Upper lobe of left lung (tissue), 6 donors: ENCODE results near the gene MTM1. TPM values are rescaled to one million over a fixed set of nuclear protein-coding genes. Genes with fewer than 3 reads are reported as not detected.

Experiments
- ATAC-seq, 2 donors: fragments of 200-7000 bp; cut with Tn5 transposase; one replicate each; pipeline ENCODE4 v1.9.1; 2022; ENCODE audit warnings: mild to moderate bottlenecking in 2 of 2, moderate library complexity in 2 of 2; ENCODE audit not compliant: low FRiP score in 2 of 2
- DNase-seq, 2 donors: peaks; one replicate each; pipeline ENCODE4 v3.0.0-alpha.2; 2019 to 2020
- H3K27ac ChIP-seq, 4 donors: fragments of 200-600 bp; sonication (generic); one replicate each; pipeline ENCODE4 v1.5.1; 2016 to 2019
- H3K27me3 ChIP-seq, 4 donors: fragments of 200-600 bp; sonication (generic); one replicate each; pipeline ENCODE4 v1.5.1; 2017 to 2019
- H3K36me3 ChIP-seq, 4 donors: fragments of 200-600 bp; sonication (generic); one replicate each; pipeline ENCODE4 v1.5.1; 2016 to 2019
- H3K4me1 ChIP-seq, 4 donors: fragments of 200-600 bp; sonication (generic); one replicate each; pipeline ENCODE4 v1.5.1; 2018 to 2019
- H3K4me3 ChIP-seq, 4 donors: fragments of 200-600 bp; sonication (generic); one replicate each; pipeline ENCODE4 v1.5.1; 2017 to 2019; ENCODE audit warnings: mild to moderate bottlenecking in 2 of 4, moderate library complexity in 1 of 4
- H3K9me3 ChIP-seq, 4 donors: fragments of 200-600 bp; sonication (generic); one replicate each; pipeline ENCODE4 v1.5.1; 2018 to 2019
- EP300 ChIP-seq, 4 donors: sonication (generic); formaldehyde crosslinking; IDR thresholded peaks; one replicate each; pipeline ENCODE4 v1.5.1; 2017; ENCODE audit warnings: antibody characterized with exemption in 4 of 4, control low read depth in 2 of 4
- POLR2A ChIP-seq, 4 donors: fragments of 450-650 bp; IDR thresholded peaks; one replicate each; pipeline ENCODE4 v1.5.1; 2016 to 2017; ENCODE audit warnings: antibody characterized with exemption in 4 of 4, mild to moderate bottlenecking in 2 of 4
- POLR2AphosphoS5 ChIP-seq, 2 donors: sonication (generic); formaldehyde crosslinking; IDR thresholded peaks; one replicate each; pipeline ENCODE4 v1.5.1; 2017; ENCODE audit warnings: antibody characterized with exemption in 2 of 2
- WGBS, 2 donors: methylation state at CpG; one replicate each; pipeline ENCODE4 v1.1.5; 2017 to 2018; 5-methylcytosine and 5-hydroxymethylcytosine counted together
- total RNA-seq, 6 donors: library from RNA; depleted of rRNA in 4 of 6; stranded (reverse); fragments of >200 nt in 4 of 6; gene quantifications; one replicate each; pipeline versions ENCODE4 v1.1.0 to v1.2.1, GENCODE V29; 2016 to 2021
- TF ChIP-seq, protein P1 (sequence below), 6 experiments: fragments of 450-650 bp in 4 of 6; fragments of 200-600 bp in 2 of 6; sonication (generic) in 2 of 6; IDR thresholded peaks; one replicate each; pipeline ENCODE4 v1.5.1; 2016 to 2019; ENCODE audit warnings: antibody characterized with exemption in 6 of 6
- donor health status: DM: no; HTN: no; CAD: no; lungs with moderate emphysema.
- donor health status: DM: no; HTN: yes; CAD: no; lungs with severe emphysema.

Gene MTM1
- total RNA-seq, 6 donors from 2014 or later, result 5.1 to 30.6 (median 20.6) TPM

DNA sequence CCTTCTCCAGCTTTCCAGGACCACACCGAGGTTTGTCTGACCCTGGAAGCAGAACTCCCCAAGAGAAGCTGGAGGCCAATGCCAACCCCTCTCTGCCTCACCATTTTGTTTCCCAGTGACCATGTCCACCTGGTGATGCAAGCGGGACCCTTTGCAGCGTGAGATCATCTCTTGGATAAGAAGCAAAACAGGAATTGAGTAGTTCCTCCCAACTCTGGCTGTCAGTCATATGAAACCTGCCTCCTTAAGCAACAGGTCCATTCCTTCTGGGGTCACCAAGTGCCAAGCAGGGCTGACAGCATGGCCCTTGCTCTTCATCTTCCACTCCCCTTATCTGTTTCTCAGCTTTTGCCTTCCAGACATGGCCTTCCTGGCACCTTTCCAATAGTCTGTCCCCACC lies 41.3 kb upstream of the MTM1 start:
- no peaks in the 10 kb centered on the region for H3K9me3 ChIP-seq
- H3K4me3 ChIP-seq, result no peak overlapping the region
- H3K36me3 ChIP-seq, result no peaks in the 10 kb centered on the region
- 60 to 65% methylated on average over 3 of the region's 3 CpGs for WGBS, 2 donors
- no peaks in the 10 kb centered on the region for H3K27me3 ChIP-seq
- no peak for TF ChIP-seq EP300 (IDR thresholded peaks at IDR 0.05)
- TF ChIP-seq POLR2A (IDR thresholded peaks at IDR 0.05), result no peak
- TF ChIP-seq, protein P1, sequence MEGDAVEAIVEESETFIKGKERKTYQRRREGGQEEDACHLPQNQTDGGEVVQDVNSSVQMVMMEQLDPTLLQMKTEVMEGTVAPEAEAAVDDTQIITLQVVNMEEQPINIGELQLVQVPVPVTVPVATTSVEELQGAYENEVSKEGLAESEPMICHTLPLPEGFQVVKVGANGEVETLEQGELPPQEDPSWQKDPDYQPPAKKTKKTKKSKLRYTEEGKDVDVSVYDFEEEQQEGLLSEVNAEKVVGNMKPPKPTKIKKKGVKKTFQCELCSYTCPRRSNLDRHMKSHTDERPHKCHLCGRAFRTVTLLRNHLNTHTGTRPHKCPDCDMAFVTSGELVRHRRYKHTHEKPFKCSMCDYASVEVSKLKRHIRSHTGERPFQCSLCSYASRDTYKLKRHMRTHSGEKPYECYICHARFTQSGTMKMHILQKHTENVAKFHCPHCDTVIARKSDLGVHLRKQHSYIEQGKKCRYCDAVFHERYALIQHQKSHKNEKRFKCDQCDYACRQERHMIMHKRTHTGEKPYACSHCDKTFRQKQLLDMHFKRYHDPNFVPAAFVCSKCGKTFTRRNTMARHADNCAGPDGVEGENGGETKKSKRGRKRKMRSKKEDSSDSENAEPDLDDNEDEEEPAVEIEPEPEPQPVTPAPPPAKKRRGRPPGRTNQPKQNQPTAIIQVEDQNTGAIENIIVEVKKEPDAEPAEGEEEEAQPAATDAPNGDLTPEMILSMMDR (IDR thresholded peaks at IDR 0.05), result no peak
- no peak for TF ChIP-seq POLR2AphosphoS5 (IDR thresholded peaks at IDR 0.05)
- no peak overlapping the region for H3K27ac ChIP-seq
- DNase-seq (no peak), ATAC-seq (no peak)
- H3K4me1 ChIP-seq, result no peaks in the 10 kb centered on the region

- Histone ChIP-seq H3K27me3 (no peaks in the 10 kb centered on the region), H3K4me3 (no peak overlapping the region), H3K36me3 (no peaks in the 10 kb centered on the region), H3K9me3 (no peaks in the 10 kb centered on the region), H3K4me1 (no peaks in the 10 kb centered on the region), H3K27ac (no peak overlapping the region)
- TF ChIP-seq POLR2A (IDR thresholded peaks at IDR 0.05), result no peak
- no peak for TF ChIP-seq EP300 (IDR thresholded peaks at IDR 0.05)
- TF ChIP-seq, protein P1 (IDR thresholded peaks at IDR 0.05), result no peak
- no peak for TF ChIP-seq POLR2AphosphoS5 (IDR thresholded peaks at IDR 0.05)
- 89 to 100% methylated on average over 3 of the region's 3 CpGs for WGBS, 2 donors
- ATAC-seq (no peak), DNase-seq (no peak)
Measured at GRCh38 chrX:150529587-150529986, 38.8 kb upstream of the MTM1 start.

GRCh38 chrX:150530821-150531220 lies 37.6 kb upstream of the MTM1 start:
- Histone ChIP-seq H3K27me3 (no peaks in the 10 kb centered on the region), H3K27ac (no peak overlapping the region), H3K36me3 (no peaks in the 10 kb centered on the region), H3K4me3 (no peak overlapping the region), H3K9me3 (no peaks in the 10 kb centered on the region), H3K4me1 (no peaks in the 10 kb centered on the region)
- DNase-seq (no peak), ATAC-seq (no peak)
- WGBS, 2 donors, result 83 to 100% methylated on average over 1 to 7 of the region's 7 CpGs
- TF ChIP-seq POLR2AphosphoS5 (IDR thresholded peaks at IDR 0.05), result no peak
- TF ChIP-seq, protein P1 (IDR thresholded peaks at IDR 0.05), result no peak
- no peak for TF ChIP-seq EP300 (IDR thresholded peaks at IDR 0.05)
- TF ChIP-seq POLR2A (IDR thresholded peaks at IDR 0.05), result no peak

GRCh38 chrX:150531467-150531866 lies 37.0 kb upstream of the MTM1 start:
- TF ChIP-seq POLR2A (IDR thresholded peaks at IDR 0.05), result no peak
- no peak for TF ChIP-seq POLR2AphosphoS5 (IDR thresholded peaks at IDR 0.05)
- TF ChIP-seq, protein P1 (IDR thresholded peaks at IDR 0.05), result no peak
- TF ChIP-seq EP300 (IDR thresholded peaks at IDR 0.05), result no peak
- no peak for ATAC-seq
- Histone ChIP-seq H3K36me3 (no peaks in the 10 kb centered on the region), H3K9me3 (peaks cover 0 to 4% (median 0%) of the 10 kb centered on the region in 4 donors), H3K27me3 (no peaks in the 10 kb centered on the region), H3K4me3 (no peak overlapping the region), H3K4me1 (no peaks in the 10 kb centered on the region), H3K27ac (no peak overlapping the region)
- 71 to 83% methylated on average over 4 of the region's 4 CpGs for WGBS, 2 donors
- DNase-seq, result no peak

GRCh38 chrX:150533863-150534262 lies 34.6 kb upstream of the MTM1 start:
- Histone ChIP-seq H3K4me1 (no peaks in the 10 kb centered on the region), H3K27me3 (no peaks in the 10 kb centered on the region), H3K36me3 (no peaks in the 10 kb centered on the region), H3K9me3 (peaks cover 0 to 9% (median 0%) of the 10 kb centered on the region in 4 donors), H3K4me3 (no peak overlapping the region), H3K27ac (no peak overlapping the region)
- DNase-seq, result no peak
- ATAC-seq, result no peak
- 76 to 87% methylated on average over 3 of the region's 3 CpGs for WGBS, 2 donors
- TF ChIP-seq, protein P1 (IDR thresholded peaks at IDR 0.05), result no peak
- TF ChIP-seq POLR2AphosphoS5 (IDR thresholded peaks at IDR 0.05), result no peak
- TF ChIP-seq EP300 (IDR thresholded peaks at IDR 0.05), result no peak
- no peak for TF ChIP-seq POLR2A (IDR thresholded peaks at IDR 0.05)
